HG03108 (cell line): ENCODE data around the gene CLECL1.
"Not testable (repeated sequence)": the region's sequence is repeated elsewhere in the genome, so short reads cannot be mapped to it uniquely, and the experiment has no call there.

ENCODE experiments used
- ATAC-seq: cut with Tn5 transposase; IDR thresholded peaks from one replicate; pipeline ENCODE4 v1.9.1; 2021; ENCODE audit warnings: moderate library complexity; ENCODE audit not compliant: unreplicated experiment

The CLECL1 gene

DNA sequence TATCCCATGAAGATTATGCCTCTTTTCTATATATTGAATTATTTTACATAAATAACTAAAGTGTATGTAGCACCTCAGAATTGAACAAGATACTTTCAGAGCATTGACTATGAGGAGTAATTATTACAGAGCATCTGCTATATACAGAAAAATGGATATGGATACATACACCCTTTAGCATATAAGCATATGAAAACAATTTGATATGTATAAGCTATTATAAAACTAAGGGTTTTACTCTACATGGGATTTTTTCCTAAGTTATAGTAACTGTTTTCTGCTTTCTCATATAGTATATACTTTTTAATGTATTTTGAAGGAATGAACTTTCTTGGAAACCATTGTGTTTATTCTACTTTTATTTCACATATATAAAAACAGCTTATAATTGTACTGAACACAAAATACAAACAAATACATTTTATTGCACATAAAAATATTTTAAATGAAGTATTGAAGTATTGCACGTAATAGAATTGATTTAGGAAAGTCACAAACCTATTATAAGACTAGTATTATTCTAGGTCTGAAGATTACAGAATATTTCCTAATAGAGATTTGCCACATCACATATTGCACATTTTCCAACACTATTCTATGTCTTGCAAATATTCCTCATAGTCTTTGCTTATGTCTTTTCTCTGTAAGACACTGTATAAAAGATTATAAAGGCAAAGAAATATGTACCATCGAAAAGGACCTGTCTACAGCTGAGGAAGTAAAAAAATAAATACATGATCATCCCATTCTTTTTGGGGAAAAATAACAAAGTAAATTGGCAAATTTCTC lies 19.4 kb upstream of the CLECL1 start:
- ATAC-seq, result no peak

DNA sequence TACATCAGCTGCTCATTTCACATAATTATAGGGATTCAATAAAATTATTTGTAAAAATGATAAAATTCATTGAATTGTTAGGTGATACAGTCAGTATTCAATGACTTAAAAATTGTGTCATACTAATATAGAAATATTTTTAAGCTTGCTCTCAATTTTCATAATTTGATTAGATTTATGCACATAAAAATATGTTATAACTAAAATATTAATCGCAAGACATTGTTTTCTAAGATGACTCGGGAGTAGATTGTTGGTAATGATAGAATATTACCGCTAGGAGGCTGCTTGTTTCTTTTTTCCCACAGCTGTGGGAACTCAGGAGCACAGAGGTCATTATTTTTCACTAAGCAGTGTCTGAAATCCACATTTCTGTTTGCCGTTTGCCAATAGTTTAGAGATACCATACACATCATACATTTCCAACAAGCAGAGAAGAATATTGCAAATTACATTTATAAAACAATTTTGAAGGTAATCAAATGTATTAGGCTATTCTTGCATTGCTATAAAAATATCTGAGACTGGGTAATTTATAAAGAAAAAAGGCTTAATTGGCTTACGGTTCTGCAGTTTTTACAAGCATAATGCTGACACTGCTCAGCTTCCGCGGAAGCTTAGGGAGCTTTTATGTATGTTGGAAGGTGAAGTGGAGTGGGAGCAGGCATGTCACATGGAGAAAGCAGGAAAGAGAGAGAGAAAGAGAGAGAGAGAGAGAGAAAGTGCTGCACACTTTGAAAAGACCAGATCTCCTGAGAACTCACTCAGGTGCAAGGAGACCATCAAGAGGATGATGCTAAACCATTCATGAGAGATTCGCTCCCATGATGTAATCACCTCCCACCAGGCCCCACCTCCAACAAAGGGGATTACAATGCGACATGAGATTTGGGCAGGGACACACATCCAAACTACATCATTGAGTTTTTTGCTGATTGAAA lies 18.6 kb upstream of the CLECL1 start:
- ATAC-seq, result no peak

DNA sequence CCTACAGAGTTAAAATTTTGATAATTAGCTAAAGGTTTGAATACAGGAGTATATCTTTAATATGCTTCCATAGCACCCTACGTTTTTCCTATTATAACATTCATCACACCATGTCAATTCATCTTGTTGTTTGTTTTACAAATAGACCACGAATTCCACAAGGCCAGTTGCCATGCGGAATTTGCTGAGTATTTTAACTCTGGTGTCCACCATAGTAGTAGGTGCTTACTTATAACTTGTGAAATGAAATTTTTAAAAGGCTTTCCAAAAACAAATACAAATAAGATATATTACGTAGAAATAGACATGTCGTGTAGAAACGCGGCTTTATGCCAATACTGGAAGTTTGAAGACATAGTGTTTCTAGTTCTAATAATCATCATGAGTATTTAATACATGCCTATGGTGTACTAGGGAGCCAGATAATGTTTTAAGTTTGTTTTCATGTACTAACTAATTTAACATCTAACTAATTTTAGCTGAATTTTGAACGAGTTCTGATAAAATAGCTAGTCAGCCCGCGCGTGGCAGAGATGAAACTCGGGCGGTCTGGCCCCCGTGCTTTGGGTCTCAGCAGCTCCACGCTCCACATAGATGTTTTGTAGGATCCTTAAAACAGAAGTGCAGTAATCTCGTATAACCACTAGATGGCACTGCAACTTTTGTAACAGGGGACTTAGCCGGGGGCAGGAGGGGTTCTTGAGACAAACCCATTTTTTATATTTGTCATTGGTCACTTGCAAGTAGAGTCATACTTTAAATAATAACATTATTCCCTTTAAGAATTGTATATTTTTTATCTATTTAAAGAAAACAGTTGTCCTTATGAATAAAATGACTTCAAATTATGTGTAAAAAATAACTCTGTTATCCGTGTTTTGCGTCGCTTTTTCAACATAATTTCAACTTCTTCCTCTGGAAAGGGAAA lies 17.6 kb upstream of the CLECL1 start:
- peak; percentile 51 for ATAC-seq

DNA sequence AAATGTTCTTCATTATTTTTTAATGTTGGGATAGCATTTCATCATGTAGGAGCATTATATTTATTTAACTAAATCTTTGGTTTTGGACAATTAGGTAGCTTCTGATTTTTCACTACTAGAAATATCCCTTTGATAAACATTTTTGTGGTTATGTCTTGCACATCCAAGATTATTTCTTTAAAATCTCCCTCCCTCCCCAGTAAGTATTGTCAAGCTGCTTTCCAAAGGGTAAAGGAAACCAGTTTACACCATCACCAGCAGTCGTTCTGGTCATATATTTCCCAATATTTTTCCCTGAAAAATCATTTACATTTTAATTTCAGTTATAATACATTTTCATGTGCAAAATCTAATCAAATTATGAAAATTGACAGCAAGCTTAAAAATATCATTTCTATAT lies 16.7 kb upstream of the CLECL1 start:
- ATAC-seq, result no peak

DNA sequence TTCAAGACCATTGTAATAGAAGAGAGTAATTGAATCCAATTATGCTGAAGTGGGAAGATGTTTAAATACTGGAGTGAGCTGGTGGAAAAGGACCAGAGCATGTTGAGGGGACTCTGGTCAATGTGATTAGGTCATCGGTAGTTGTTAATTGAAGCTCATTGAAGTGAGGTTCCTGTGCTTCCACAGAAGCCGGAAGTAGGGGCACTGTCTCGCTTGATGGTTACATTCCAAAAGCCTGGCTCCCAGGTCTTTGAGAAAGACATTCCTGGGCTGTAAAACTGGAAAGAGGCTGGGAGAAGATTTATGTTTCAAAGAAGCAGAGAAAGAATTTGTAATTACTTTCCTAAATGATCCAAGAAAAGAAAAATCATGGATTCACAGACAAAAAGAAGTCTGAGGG lies 12.3 kb upstream of the CLECL1 start:
- ATAC-seq, result no peak

DNA sequence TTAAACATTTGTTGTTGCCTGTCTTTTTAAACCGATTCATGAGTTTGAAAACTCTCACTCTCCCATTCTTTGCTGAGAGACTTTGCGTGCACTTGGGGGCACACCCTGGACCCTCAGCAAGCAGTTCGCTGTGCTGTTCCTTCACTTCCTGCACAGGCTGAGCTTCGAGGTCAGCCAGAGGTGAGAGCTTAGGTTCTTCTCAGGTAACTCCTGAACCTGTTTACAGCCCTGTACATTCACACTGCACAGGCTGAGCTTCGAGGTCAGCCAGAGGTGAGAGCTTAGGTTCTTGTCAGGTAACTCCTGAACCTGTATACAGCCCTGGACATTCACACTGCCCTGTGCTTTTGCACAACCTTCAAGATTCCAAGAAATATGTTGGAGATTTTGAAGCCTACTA lies 9.8 kb upstream of the CLECL1 start:
- ATAC-seq, result no peak

DNA sequence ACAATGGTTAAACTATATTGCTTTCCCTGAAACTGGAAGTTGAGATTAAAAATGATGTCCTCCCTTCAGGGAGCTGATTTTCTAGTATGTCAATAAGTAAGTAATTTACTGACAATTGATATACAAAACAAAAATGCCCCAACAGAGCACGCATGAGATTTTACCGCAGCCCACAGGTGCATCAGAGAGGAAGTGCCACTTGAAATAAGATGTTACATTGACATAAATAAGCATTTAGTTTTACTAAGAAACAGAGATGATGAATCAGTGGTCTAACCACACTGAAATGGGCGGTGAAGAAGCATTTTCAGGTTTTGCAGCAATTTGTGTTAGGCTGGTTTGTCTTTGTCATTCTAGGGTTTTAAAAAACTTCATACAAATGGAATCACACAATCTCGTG lies 8.8 kb upstream of the CLECL1 start:
- peak; percentile 71 for ATAC-seq

DNA sequence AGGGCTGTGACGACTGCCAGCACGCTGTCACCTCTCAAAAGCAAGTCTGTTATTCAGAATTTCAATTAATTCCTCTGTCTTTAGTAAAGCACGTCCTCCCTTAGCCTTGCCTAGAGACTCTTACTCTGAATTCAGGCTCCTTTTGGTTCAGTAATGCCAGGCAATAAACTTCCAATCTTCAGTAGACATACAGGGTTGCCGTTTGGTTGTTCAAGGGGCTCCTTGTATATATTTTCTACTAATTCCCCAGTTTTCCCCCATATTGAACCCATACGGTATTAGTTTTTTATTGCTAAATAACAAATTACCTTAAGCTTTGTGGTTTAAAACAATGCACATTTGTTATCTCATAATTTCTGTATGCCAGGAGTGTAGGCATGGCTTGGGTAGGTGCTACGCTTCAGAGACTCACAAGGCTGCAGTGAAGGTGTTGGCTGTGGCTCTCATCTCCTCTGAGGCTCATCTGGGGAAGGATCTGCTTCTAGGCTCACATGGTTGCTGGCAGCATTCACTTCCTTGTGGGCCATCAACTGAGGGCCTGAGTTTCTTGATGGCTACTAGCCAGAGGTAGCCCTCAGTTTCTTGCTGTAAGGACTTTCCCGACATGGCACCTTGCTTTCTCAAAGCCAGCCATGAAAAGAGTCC lies 7.3 kb upstream of the CLECL1 start:
- no peak for ATAC-seq

DNA sequence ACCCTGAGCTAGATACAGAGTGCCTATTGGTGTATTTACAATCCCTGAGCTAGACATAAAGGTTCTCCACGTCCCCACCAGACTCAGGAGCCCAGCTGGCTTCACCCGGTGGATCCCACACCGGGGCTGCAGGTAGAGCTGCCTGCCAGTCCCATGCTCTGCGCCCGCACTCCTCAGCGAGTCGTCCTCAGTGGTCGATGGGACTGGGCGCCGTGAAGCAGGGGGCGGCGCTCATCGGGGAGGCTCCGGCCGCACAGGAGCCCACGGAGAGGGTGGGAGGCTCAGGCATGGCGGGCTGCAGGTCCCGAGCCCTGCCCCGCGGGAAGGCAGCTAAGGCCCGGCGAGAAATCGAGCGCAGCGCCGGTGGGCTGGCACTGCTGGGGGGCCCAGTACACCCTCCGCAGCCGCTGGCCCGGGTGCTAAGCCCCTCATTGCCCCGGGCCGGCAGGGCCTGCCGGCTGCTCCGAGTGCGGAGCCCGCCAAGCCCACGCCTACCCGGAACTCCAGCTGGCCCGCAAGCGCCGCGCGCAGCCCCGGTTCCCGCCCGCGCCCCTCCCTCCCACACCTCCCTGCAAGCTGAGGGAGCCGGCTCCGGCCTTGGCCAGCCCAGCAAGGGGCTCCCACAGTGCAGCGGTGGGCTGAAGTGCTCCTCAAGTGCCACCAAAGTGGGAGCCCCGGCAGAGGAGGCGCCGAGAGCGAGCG lies 6.7 kb upstream of the CLECL1 start:
- ATAC-seq, result not testable (repeated sequence)

DNA sequence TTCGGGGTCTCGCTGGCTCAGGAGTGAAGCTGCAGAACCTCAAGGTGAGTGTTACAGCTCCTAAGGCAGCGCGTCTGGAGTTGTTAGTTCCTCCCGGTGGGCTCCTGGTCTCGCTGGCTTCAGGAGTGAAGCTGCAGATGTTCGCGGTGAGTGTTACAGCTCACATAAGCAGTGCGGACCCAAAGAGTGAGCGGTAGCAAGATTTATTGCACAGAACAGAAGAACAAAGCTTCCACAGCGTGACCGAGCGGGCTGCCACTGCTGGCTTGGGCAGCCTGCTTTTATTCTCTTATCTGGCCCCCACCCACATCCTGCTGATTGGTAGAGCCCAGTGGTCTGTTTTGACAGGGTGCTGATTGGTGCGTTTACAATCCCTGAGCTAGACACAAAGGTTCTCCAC lies 6.0 kb upstream of the CLECL1 start:
- not testable (repeated sequence) for ATAC-seq

DNA sequence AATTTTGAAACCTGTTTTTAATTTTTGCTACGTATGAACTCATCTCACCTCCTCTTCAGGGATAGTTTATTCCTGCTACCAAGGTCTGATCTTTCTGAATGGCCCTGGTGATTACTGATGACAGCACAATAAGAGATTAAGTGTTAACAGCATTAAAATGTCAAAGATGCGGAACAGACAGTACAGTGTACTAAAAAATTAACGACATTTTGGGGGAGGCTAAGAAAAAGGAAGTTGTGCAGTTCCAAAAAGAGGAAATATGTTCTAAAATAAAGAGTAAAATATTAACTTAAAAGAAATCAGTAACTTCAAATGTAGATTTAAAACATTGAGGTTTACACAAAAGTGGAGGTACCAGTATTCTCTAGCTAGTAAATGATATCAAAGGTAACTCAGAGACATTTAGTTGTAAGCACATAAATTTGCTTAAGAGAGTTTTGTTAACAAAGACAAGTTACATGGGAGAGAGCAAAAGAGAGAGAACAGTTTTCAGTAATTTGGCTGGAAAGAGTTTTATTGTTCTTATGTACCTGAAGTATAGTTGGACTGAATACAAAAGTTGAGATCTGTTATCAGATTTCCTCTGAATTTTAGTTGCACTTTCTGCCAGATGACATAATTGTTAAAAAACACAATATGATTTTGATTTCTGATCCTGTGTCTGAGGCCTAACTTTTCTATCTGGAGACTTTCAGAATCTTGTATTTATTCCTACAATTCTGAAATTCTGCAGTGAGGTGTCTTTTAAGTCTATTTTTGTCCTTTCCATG lies 4.2 kb upstream of the CLECL1 start:
- ATAC-seq, result no peak

DNA sequence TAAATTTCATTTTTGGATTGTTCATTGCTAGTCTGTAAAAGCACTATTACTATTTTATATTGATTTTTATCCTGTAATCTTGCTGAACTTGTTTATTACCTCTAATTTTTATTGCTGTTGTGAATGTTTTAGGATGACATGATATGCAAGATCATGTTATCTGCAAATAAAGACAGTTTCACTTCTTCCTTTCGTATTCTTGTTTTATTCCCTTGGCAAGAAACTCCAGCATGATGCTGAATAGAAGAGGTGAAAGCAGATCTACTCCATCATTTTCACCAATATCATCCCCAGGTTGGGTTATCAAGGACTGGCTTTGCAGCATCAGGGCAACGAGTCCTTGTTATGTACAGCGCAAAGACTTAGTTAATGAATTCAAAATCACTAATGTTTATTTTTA lies 2.7 kb upstream of the CLECL1 start:
- ATAC-seq, result no peak

DNA sequence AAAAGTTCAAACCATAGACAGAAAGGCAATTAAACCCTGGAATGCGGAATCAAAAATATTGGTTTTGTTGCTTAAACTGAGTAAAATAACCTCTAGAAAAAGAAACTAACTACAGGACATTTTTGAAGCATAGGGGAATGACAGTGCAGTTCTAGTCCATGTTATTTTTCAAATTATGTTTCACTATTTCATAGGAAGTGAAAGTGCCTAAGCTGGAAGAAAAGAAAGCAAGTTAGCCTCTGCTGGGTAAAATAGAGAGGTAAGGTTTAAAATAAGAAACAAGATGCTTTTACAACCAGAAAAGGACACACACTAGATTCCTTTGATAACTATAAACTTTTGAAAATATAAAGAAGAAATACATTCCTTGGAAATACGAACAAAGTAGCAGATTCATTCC lies 1.1 kb downstream of the CLECL1 start:
- peak; percentile 29 for ATAC-seq

DNA sequence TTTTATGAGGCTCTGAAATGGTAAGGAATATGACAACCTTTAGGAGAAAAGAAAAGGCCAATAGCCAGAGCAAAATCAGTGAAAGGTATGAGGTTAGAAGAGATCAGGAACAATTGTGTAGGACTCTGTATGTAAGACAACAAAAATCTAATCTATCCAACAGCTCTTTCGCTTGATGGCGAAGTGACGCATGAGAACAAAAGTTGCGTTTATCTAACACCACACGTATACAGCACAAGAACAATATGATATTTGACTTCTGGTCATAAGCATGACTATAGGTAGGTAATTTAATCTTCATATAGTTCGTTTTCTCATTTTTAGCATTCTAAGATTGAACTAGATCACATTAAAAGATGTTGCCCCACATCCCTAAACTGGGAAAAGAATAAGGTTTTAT lies 1.5 kb downstream of the CLECL1 start:
- ATAC-seq, result no peak

DNA sequence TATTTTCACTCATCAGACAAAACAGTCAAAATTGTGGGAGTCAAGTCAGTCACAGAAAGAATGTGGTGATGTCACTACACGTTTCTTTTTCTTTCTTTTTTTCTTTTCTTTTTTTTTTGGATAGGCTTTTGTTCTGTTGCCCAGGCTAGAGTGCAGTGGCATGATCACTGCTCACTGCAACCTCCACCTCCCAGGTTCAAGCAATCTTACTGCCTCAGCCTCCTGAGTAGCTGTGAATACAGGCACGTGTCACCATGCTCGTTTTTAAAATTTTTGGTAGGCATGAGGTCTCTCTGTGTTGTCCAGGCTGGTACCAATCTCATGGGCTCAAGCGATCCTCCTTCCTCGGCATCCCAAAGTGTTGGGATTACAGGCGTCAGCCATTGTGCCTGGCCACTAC lies 2.3 kb downstream of the CLECL1 start:
- no peak for ATAC-seq

DNA sequence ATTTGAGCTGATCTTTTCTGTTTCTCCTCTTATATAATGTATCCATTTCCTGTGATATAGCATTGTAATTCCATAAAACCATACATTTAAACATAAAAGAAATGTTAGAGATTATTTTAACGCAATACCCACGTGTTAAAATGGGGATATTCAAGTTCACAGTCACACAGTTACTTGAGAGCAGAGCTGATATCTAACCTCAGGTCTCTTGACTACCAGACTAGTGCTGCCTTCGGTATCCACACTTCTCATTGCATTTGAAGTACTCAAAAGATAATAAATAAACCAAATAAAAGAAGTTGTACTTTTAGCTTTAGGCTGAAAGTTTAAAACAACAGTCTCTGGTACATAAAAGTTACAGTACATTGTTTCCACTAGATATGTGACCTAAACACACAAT lies 2.9 kb downstream of the CLECL1 start:
- no peak for ATAC-seq

DNA sequence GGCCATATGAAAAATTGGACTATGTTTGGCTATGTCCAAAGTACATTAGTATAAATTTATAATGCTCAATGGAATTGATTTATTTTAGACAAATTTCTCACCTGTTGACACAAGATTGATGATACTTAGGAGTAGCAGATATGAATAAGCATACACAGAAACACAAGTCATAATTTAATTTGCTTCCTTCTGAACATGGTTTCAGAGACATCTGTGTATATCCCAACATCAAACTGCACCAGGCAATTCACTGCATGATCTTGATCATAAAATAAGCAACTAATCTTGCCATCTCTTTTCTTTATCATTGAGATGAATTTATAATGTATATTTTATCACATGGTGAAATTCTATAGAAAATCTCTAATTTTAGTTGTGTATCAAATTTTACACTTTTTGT lies 3.8 kb downstream of the CLECL1 start:
- ATAC-seq, result no peak

DNA sequence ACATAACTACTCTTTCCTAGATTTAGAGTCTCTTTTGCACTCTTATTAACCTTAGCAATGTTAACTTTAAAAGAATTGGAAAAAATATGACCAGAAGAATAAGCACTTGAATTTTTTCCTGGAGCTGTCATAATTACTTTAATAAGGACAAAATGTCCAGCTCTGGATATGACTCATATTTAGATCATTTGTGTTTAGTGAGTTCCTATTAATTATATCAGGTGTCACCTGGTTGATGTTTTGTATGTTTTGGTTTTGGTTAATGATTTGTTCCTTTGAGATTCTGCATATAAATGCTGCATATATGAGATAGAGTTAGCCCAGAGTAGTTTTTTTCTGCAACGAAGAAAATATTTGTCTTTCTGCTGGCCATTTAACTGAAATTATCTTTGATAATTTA lies 5.1 kb downstream of the CLECL1 start:
- no peak for ATAC-seq

DNA sequence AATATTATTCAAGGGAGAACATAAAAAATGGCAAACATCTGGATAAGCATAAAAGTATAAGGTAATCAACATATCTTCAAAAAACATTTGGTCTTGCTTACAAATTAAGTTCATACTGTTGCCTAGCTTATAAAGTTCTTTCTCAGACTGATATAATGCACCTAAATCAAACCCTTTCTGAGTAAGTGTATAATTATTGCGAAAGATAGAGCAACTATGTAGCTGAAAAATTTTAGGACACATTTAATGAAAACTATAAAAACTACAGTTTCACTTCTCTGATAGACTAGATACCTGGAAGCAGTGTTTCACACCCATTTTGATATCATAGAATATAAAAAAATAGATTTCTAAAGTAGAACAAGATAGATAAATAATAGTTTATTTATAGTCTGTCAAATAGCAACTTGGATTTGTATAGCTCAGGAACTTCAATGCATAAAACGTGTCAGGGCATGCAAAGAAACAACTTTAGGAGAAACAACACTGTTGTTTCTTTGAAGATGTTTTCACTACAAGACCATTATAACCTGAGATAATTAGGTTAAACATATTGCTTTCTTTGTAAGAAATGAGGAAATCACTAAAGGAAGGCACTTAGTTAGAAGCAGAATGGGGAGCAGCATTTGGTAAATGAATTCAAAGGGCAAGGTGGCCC lies 7.6 kb downstream of the CLECL1 start:
- ATAC-seq, result no peak
